ENCODE results near the gene XRCC3. TPM values are rescaled to one million over a fixed set of nuclear protein-coding genes. Genes with fewer than 3 reads are reported as not detected.
A peak's percentile ranks its signal among the peaks of the same experiment; 100 is the strongest.

XRCC3 gene
- total RNA-seq, 6 donors from 2014 or later, result 2.4 to 16.8 (median 5.8) TPM

DNA sequence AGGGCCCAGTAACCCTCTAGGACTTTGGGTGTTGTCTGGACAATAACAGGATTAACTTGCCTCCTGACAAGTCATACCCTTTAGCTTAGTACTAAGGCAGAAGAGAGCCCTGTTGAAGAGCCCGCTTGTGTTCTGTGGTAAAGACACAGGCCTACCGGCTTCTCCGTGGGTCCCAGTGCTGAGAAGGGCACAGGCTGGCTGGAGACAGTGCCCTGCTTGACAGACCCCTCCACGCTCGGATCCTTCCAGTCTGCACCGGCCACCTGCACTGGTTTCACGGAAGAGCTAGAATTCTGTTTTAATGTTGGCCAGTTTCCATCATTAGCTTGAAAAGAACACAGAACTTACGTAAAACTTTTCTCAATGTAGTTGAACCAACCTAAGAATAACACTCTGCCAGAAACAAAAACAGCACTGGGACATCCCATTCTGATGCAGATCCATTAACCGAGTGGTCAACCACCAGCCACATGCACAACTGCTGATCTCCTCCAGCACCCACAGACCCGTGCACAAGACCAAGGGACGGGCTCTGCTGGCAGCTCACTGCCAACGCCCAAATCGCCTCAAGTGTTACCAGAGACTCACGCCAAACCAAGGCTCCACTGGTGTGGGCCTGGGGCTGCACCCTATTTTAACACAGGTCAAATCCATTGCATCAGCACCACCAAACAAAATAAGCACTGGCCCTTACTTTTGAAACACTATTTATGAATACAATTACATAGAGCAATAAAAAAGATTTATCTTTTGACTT lies 27.4 kb upstream of the XRCC3 start:
- 90 to 95% methylated on average over 14 of the region's 14 CpGs for WGBS, 2 donors
- DNase-seq (no peak), ATAC-seq (ENCODE audit: low FRiP score in 2 of 2) (no peak)
- no peaks in the 10 kb centered on the region for H3K27me3 ChIP-seq
- TF ChIP-seq EP300 (IDR thresholded peaks at IDR 0.05), result no peak
- TF ChIP-seq, protein P1, sequence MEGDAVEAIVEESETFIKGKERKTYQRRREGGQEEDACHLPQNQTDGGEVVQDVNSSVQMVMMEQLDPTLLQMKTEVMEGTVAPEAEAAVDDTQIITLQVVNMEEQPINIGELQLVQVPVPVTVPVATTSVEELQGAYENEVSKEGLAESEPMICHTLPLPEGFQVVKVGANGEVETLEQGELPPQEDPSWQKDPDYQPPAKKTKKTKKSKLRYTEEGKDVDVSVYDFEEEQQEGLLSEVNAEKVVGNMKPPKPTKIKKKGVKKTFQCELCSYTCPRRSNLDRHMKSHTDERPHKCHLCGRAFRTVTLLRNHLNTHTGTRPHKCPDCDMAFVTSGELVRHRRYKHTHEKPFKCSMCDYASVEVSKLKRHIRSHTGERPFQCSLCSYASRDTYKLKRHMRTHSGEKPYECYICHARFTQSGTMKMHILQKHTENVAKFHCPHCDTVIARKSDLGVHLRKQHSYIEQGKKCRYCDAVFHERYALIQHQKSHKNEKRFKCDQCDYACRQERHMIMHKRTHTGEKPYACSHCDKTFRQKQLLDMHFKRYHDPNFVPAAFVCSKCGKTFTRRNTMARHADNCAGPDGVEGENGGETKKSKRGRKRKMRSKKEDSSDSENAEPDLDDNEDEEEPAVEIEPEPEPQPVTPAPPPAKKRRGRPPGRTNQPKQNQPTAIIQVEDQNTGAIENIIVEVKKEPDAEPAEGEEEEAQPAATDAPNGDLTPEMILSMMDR (IDR thresholded peaks at IDR 0.05), result no peak
- no peak for TF ChIP-seq POLR2AphosphoS5 (IDR thresholded peaks at IDR 0.05)
- no peak for TF ChIP-seq POLR2A (IDR thresholded peaks at IDR 0.05)
- H3K4me1 ChIP-seq, result no peaks in the 10 kb centered on the region
- H3K4me3 ChIP-seq, result no peak overlapping the region
- peaks cover 12 to 95% (median 67%) of the 10 kb centered on the region in 4 donors for H3K36me3 ChIP-seq
- no peak overlapping the region for H3K27ac ChIP-seq
- H3K9me3 ChIP-seq, result no peaks in the 10 kb centered on the region

DNA sequence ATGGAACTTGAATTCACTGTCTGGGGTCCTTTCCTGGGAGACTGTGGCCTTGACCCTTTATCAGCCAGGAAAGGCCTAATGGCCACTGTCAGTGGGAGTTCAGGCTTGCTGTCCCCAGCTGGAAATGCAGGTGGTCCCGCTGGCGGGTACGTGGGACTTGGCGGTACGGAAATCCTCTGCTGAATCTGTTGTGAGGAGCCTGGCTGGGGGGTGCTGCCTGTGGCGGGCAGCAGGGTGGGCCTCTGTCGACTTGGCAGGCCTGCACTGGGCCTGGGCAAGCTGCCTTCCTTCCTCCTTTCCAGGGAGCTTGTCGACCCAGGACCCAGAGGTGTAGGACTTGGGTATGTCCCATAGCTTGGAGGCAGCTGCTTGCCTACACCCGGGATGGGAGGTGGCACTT lies 26.6 kb upstream of the XRCC3 start:
- no peak overlapping the region for H3K4me3 ChIP-seq

DNA sequence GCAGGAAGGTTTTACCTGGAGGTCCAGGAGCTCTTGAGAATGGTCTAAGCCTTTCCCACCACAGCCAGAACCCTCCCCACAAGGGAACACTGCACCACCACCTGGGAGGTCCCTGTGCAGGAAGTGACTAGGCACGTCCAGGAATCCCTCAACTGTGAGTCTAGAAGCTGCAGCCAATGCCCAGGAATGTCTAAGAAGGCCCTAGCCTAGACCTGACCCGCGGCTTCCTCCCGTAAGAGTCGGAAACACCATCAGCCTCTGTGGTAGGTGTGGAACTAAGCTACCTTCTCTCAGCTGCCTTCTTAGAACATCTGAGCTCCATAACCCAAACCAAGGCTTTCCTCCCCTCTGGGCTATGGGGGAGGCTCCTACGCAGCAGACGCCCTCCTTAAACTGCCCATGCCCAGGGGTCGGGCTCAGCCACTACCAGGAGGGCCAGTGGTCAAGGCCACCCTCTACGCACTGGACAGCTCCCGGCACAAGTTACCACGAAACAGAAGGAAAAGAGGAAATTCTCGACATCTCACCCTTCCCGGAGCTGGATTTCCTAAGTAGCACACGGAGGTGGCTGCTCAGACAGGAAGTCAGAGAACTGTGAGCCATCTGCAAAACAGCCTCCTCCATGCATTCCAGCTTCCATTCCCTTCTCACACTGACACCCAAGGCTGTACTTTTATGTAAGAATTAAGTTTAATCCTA lies 25.9 kb upstream of the XRCC3 start:
- ATAC-seq (ENCODE audit: low FRiP score in 2 of 2), result no peak

More for the DNA sequence above, 26.6 kb upstream of the XRCC3 start:
- ATAC-seq (ENCODE audit: low FRiP score in 2 of 2) (no peak), DNase-seq (no peak)
- Histone ChIP-seq H3K27me3 (no peaks in the 10 kb centered on the region), H3K4me1 (no peaks in the 10 kb centered on the region), H3K36me3 (peaks cover 12 to 95% (median 69%) of the 10 kb centered on the region in 4 donors), H3K9me3 (no peaks in the 10 kb centered on the region), H3K27ac (no peak overlapping the region)
- WGBS, 2 donors, result 77 to 81% methylated on average over 3 to 9 of the region's 9 CpGs
- TF ChIP-seq EP300 (IDR thresholded peaks at IDR 0.05) (no peak), POLR2AphosphoS5 (IDR thresholded peaks at IDR 0.05) (no peak), POLR2A (IDR thresholded peaks at IDR 0.05) (no peak)
- TF ChIP-seq, protein P1 (IDR thresholded peaks at IDR 0.05), result no peak

DNA sequence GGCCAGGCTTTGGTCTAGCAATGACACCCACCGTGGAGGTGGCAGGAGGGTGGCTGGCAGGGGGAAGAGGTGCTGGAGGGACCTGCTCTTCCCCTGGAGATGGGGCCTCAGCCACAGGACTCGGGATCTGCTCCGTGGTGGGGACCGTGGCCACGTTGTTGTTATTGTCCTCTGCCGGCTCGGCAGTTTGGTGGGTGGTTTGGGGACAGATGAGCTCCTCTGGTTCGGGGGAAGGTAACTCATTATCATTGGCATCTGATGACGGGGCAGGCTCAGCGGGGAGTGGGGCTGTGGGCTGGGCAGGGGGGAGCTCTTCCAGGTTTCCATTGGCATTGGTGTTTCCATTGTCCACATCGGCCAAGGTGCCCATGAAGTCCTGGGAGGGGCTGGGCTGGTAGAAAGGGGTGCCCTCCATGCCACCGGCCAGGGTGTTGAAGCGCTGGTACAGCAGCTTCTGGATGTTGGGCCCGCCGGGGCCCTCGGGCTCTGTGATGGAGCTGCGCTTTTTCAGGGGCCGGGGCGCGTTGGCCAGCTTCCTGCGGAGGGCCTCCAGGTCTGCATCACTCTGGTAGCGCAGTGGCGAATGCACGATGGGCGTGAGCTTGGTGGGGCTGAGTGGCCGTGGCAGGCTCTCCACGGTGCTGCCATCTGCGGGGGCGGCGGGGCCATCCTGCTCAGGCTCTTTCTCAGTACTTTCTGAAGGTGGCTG lies 24.7 kb upstream of the XRCC3 start:
- WGBS, 2 donors, result 97 to 98% methylated on average over 6 to 30 of the region's 30 CpGs
- H3K36me3 ChIP-seq, result peaks cover 12 to 88% (median 69%) of the 10 kb centered on the region in 4 donors
- no peak overlapping the region for H3K4me3 ChIP-seq

More for the DNA sequence above, 25.9 kb upstream of the XRCC3 start:
- H3K4me1 ChIP-seq, result peaks cover 0 to 5% (median 0%) of the 10 kb centered on the region in 4 donors
- no peaks in the 10 kb centered on the region for H3K9me3 ChIP-seq
- no peak for DNase-seq
- H3K4me3 ChIP-seq, result no peak overlapping the region
- H3K27me3 ChIP-seq, result no peaks in the 10 kb centered on the region
- peaks cover 12 to 95% (median 71%) of the 10 kb centered on the region in 4 donors for H3K36me3 ChIP-seq
- 73 to 85% methylated on average over 11 to 14 of the region's 14 CpGs for WGBS, 2 donors
- no peak for TF ChIP-seq POLR2AphosphoS5 (IDR thresholded peaks at IDR 0.05)
- no peak overlapping the region for H3K27ac ChIP-seq

More for the DNA sequence above, 24.7 kb upstream of the XRCC3 start:
- ATAC-seq (ENCODE audit: low FRiP score in 2 of 2), result no peak
- peaks cover 0 to 16% (median 7%) of the 10 kb centered on the region in 4 donors for H3K4me1 ChIP-seq
- no peaks in the 10 kb centered on the region for H3K27me3 ChIP-seq
- no peaks in the 10 kb centered on the region for H3K9me3 ChIP-seq
- H3K27ac ChIP-seq, result no peak overlapping the region
- peak in 1 of 2 donors; percentile 81 for DNase-seq
- no peak for TF ChIP-seq EP300 (IDR thresholded peaks at IDR 0.05)
- no peak for TF ChIP-seq POLR2AphosphoS5 (IDR thresholded peaks at IDR 0.05)
- TF ChIP-seq, protein P1 (IDR thresholded peaks at IDR 0.05), result no peak
- no peak for TF ChIP-seq POLR2A (IDR thresholded peaks at IDR 0.05)

Measured in upper lobe of left lung (tissue), 6 donors.